ENCODE measurements around the gene EHBP1.

The EHBP1 gene

GRCh38 chr2:62705007-62705829 lies at the start of gene EHBP1:
EHBP1 (plus strand) TSS chr2:62705713; CDS start chr2:62707192, 1,479 bp downstream.
- DNase-seq (ENCODE audit: low read depth in 2 of 2): peak; percentile 94 to 97

GRCh38 chr2:62657783-62658182 lies 47.7 kb upstream of the EHBP1 start:
- no peak for DNase-seq (ENCODE audit: low read depth in 2 of 2)

- DNase-seq (ENCODE audit: low read depth in 2 of 2): no peak
Observed at GRCh38 chr2:62658891-62659290, 46.6 kb upstream of the EHBP1 start.

DNA sequence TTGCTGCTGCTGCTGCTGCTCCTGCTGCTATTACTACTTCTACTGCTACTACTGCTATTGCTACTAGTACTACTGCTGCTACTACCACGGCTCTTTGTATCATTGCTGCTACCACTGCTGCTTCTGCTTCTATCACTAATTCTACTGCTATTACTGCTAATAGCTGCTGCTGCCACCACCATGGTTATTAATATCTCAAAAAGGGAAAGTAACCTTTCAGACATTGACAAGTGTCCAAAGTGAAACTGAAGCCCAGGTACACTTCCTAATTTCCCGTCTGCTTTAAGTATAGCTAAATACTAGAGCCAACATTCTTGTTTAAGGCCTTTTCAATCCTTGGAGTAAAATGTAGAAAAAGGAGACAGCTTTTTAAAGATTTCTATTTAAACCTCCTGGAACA lies 45.4 kb upstream of the EHBP1 start:
- no peak for DNase-seq (ENCODE audit: low read depth in 2 of 2)

- no peak for DNase-seq (ENCODE audit: low read depth in 2 of 2)
Observed at GRCh38 chr2:62660582-62661262, 44.8 kb upstream of the EHBP1 start.

DNA sequence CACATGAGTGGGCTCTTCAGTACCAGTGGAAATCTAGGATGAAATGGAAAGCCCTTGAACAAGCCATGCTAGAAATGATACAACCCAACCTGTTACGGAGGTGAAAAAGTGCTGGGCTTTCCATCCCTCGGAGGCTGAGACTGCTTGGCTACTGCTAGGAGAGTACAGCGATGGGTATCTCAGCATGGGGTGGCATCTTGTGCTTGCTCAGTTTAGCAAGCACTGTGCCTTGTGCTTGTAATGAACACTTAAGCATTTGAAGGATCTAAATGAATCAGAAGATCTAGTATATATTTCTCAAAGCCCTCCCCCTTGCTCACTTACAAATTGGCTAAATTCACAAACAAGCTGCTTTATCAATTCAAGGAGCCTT lies 44.3 kb upstream of the EHBP1 start:
- no peak for DNase-seq (ENCODE audit: low read depth in 2 of 2)

GRCh38 chr2:62662131-62662530 lies 43.4 kb upstream of the EHBP1 start:
- DNase-seq (ENCODE audit: low read depth in 2 of 2): no peak

DNA sequence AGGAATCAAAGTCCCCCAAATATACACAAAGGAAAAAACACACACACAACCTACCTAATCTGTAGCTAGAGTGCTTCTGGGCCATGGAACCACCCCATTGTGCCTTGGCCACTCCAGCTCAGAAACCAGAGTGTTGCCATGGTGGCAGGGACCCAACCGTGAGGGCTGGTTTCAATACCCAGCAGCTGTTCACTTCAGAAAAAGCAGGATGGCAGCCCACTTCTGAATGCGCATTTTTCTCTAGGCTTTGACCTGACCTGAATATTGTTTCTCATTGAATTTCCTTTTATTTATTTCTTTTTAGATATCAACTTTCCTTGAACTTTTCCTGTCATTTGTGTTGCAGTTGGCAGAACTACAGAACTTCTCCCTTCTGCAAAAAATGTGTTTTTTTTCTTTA lies 43.0 kb upstream of the EHBP1 start:
- no peak for DNase-seq (ENCODE audit: low read depth in 2 of 2)

- DNase-seq (ENCODE audit: low read depth in 2 of 2): no peak
Observed at GRCh38 chr2:62663411-62663810, 42.1 kb upstream of the EHBP1 start.

DNA sequence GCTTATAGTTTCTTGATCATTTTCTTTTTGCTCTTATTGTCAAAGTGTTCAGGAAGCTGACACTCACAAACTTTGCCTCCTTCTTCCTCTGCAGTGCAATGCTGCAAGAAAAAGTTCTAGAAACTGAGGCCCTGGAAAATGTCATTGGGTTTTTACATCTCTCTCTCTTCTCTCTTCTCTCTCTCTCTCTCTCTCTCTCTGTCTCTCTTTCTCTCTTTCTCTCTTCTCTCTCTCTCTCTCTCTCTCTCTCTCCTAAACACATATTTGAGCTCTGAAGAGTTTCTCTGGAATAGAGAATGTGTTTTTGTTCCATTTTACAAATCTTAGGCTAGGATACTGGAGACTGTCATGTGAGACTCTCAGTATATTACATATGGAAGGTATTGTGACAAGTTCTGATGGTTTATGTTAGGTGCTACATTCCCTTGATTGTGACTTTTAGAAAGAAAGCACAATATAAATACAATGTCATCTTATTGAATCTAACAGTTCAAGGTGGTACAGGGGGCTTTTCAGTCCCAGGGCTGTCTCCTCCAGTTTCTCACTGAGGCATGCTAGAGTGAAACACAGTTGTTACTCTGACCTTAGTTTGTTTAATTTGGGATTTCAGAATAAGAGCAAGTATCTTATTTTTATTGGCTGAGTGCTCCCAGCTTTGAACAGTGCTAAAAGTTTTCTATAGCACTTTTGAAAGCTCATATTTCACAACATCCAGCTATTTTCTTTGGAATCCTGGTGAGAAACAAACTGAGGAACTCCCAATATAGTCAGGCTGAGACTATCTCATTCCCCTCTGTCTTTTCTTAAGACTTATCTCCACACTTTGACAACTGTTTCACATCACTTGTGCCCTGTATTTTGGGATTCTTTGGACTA lies 41.4 kb upstream of the EHBP1 start:
- DNase-seq (ENCODE audit: low read depth in 2 of 2): no peak

GRCh38 chr2:62665446-62665845 lies 40.1 kb upstream of the EHBP1 start:
- DNase-seq (ENCODE audit: low read depth in 2 of 2): no peak

DNA sequence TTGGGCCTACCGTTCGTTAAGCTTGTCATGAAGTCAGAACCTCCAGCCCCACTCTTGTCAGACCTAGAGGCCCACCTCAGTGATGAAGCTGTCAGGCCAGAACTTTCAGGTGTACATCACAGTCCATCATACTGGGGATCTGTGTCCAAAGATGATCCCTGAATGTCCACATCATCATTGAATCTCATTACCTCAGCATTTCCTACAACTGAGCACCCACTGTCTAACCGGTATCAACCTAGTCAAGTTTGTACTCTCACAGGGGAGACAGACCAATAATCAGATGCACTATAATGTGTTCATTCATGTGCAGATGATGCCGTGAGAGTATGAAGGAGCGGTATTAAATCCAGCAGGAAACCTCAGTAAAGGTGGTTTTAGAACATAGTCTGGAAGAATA lies 36.3 kb upstream of the EHBP1 start:
- DNase-seq (ENCODE audit: low read depth in 2 of 2): no peak

GRCh38 chr2:62672601-62673000 lies 32.9 kb upstream of the EHBP1 start:
- no peak for DNase-seq (ENCODE audit: low read depth in 2 of 2)

DNA sequence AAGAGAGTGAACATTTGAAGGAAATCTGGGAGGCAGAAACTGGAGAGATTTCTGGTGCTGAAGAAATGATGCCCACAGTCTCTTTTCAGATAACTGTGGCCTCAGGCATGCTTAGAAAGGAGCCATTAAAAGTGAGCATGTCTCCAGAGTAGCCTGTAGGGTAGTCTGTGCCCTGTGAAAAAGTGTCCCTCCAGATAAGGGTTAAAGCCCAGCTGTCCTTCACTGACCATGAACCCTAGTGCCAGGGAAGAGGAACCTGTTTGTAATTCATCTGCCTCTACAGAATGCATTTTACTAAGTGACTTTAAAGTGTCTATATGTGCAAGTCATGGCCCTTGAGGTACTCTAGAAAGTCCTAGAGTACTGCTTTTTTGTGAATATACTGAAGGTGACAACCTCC lies 30.5 kb upstream of the EHBP1 start:
- DNase-seq (ENCODE audit: low read depth in 2 of 2): no peak

DNA sequence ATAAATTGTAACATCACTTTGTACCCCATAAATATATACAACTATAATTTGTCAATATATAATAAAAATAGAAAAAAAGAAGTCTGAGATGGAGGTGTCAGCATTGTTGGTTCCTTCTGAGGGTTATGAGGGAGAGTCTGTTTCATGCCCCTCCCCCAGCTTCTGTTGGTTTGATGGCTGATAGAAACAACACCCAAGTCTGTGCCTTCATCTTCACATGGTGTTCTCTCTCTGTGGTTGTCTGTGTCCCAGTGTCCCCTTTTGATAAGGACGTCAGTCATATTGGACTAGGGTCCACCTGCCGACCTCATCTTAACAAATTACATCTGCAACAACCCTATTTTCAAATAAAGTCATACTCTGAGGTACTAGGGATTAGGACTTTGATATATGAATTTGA lies 20.3 kb upstream of the EHBP1 start:
- no peak for DNase-seq (ENCODE audit: low read depth in 2 of 2)

DNA sequence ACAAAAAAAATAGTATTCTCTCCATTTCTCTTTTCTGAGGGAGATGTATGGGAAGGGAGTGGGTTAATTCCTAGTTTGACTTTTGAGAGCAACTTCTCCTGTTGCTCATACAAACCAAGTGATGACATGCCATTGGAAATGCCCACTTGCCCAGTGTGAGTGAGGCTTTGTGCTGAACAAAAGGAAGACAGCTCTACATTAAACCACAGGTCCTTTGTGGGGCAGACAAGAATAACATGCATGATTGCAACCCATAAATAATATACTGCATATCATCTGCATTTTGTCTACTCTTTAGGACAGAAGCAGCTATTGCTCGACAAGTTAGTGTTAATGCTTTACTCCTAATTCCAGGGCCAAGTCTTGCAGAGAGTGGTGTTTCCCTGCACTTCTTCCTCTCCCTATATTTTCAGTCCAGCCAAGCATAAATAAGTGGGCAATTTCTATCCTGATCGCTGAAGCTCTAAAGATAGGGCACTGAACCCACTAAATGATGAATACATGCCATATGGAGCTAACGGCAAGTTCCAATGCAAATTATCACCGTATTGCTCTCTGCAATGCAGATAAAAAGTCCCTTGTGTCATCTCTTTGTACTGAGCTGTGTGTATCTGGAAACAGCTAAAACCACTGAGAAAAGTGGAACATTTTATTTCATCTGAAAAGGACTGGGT lies 19.4 kb upstream of the EHBP1 start:
- no peak for DNase-seq (ENCODE audit: low read depth in 2 of 2)

GRCh38 chr2:62687636-62688035 lies 17.9 kb upstream of the EHBP1 start:
- no peak for DNase-seq (ENCODE audit: low read depth in 2 of 2)

DNA sequence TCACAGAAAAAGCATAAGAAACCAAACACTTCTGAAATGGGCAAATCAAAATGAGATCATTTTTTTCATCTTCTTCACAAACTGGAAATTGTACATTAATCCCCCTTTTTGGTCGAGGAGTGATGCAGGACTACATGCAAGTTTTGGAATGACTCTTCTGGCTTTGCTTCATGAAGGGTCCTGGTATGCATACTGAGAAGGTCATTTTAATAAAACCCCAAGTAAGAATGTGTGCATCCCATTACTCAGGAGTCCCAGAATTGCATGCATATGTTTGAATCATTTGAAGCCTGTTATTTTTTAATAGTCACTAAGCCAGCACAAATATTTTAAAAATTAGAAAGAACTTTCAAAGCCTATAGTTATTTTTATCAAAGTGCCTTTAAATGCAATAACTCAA lies 16.7 kb upstream of the EHBP1 start:
- no peak for DNase-seq (ENCODE audit: low read depth in 2 of 2)

GRCh38 chr2:62691186-62691585 lies 14.3 kb upstream of the EHBP1 start:
- DNase-seq (ENCODE audit: low read depth in 2 of 2): no peak

DNA sequence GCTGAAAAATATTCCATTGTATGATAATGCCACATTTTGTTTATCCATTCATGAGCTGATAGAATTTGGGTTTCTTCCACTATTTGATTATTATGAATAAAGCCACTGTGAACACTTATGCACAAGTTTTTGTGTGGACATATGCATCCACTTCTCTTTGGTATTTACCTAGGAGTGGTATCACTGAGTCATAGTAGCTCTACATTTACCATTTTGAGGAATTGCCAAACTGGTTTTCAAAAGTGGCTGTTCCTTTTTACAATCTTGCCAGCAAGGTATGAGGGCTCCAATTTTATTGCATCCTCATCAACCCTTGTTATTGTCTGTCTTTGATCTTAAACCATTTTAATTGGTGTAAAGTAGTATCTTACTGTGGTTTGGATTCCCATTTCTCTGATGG lies 13.3 kb upstream of the EHBP1 start:
- DNase-seq (ENCODE audit: low read depth in 2 of 2): no peak

DNA sequence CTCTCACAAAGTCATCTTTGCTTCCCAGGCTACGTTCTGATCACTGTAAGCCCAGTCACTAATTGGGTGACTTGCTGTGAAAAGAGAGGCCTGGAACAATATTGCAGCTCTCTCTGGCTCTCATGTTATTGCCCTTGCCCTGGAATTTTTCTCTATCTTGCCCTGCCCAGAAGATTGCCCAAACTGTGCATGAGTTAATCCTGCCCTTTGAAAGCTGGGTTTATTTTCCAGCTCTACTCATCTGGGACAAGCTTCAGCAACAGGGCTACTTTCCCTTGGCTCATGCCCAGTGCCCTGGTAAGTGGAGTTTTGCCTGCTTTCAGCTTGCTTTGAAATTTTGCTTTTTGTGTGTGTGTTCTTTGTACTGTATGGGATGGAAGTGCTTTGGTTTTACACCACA lies 6.9 kb upstream of the EHBP1 start:
- no peak for DNase-seq (ENCODE audit: low read depth in 2 of 2)

- DNase-seq (ENCODE audit: low read depth in 2 of 2): no peak
Observed at GRCh38 chr2:62704654-62705006, 883 bp upstream of the EHBP1 start.

Measured in stimulated activated CD4-positive, alpha-beta T cell treated with anti-CD3 and anti-CD28 coated beads, Interleukin-1b, Interleukin-23, amount 100 ng/mL, for 1 hour (primary cell).